Hepatocyte (in vitro differentiated cells): Measurements from ENCODE around the gene SLC1A5.

Experiments used
- CTCF ChIP-seq: fragments of 200-600 bp; sonication (generic); IDR thresholded peaks from 2 replicates; pipeline ENCODE4 v1.5.1; 2016; ENCODE audit warnings: antibody characterized with exemption, mild to moderate bottlenecking; ENCODE audit not compliant: poor library complexity
- EZH2 ChIP-seq: fragments of 200-600 bp; sonication (generic); IDR thresholded peaks from 2 replicates; pipeline ENCODE4 v1.6.1; 2016; ENCODE audit warnings: antibody characterized with exemption, mild to moderate bottlenecking, borderline replicate concordance
- EZH2phosphoT487 ChIP-seq: fragments of 200-600 bp; sonication (generic); IDR thresholded peaks from one replicate; pipeline ENCODE4 v1.6.1; 2018; ENCODE audit warnings: antibody characterized with exemption, mild to moderate bottlenecking, low read depth, moderate library complexity; ENCODE audit not compliant: unreplicated experiment, severe bottlenecking

- TF ChIP-seq CTCF = no peak
- TF ChIP-seq EZH2phosphoT487 = no peak
- no peak for TF ChIP-seq EZH2
These were observed 798 bp downstream of the SLC1A5 start for GRCh38 chr19:46787331-46788261.
